IMR-90 (cell line): Measurements from ENCODE around the gene CIZ1. TPM values are rescaled to one million over a fixed set of nuclear protein-coding genes. Genes with fewer than 3 reads are reported as not detected.
A peak's percentile ranks its signal among the peaks of the same experiment; 100 is the strongest.

Source experiments
- ATAC-seq: fragments of 200-7000 bp; cut with Tn5 transposase; 2 replicates; pipeline ENCODE4 v1.9.1; 2020; ENCODE audit warnings: low read depth, mild to moderate bottlenecking, moderate library complexity
- BruUV-seq: library from RNA; stranded (reverse); fragments of 400-500 nt; replicated peaks from 2 replicates; lab custom pipeline; 2021; lab: Mats Ljungman, UMichigan
- CTCF ChIA-PET: fragments of 300-600 bp; formaldehyde crosslinking; extraction: SDS; loops from one replicate; lab custom pipeline; 2021; ENCODE audit warnings: antibody characterized with exemption; lab: Yijun Ruan, JAX
- POLR2A ChIA-PET: fragments of 300-600 bp; sonication (Branson Sonifier 250); formaldehyde crosslinking; loops from one replicate; lab custom pipeline; 2022; ENCODE audit warnings: antibody characterized with exemption; ENCODE audit not compliant: unreplicated experiment; lab: Charles Lee
- DNase-seq: peaks from one replicate; pipeline ENCODE4 v3.0.0; 2013
- H2AFZ ChIP-seq: replicated peaks from 2 replicates; pipeline ENCODE3; 2013; ENCODE audit warnings: low read length, mild to moderate bottlenecking; ENCODE audit not compliant: poor library complexity
- H2AK5ac ChIP-seq: 2 replicates; pipeline ENCODE4 v1.6.1; 2013; ENCODE audit warnings: low read depth, low read length, inconsistent platforms
- H2AK9ac ChIP-seq: replicated peaks from 2 replicates; pipeline ENCODE3; 2013; ENCODE audit warnings: mild to moderate bottlenecking, low read depth, low read length, moderate library complexity; ENCODE audit not compliant: poor library complexity
- H2BK120ac ChIP-seq: 2 replicates; pipeline ENCODE4 v1.6.1; 2013; ENCODE audit warnings: low read depth, low read length, inconsistent platforms
- H2BK15ac ChIP-seq: 3 replicates; pipeline ENCODE4 v1.6.1; 2013; ENCODE audit warnings: low read depth, low read length, inconsistent platforms
- H2BK20ac ChIP-seq: 2 replicates; pipeline ENCODE4 v1.6.1; 2013; ENCODE audit warnings: low read depth, mild to moderate bottlenecking, inconsistent platforms, low read length, moderate library complexity
- H2BK5ac ChIP-seq: 2 replicates; pipeline ENCODE4 v1.6.1; 2013; ENCODE audit warnings: mild to moderate bottlenecking, low read depth, low read length, inconsistent platforms; ENCODE audit not compliant: poor library complexity, severe bottlenecking
- H3K14ac ChIP-seq: replicated peaks from 2 replicates; pipeline ENCODE4 v1.6.1; 2013; ENCODE audit warnings: low read depth, low read length, inconsistent platforms
- H3K18ac ChIP-seq: 2 replicates; pipeline ENCODE4 v1.6.1; 2013; ENCODE audit warnings: low read depth, low read length, control low read depth
- H3K23ac ChIP-seq: 2 replicates; pipeline ENCODE4 v1.6.1; 2013; ENCODE audit warnings: low read depth, low read length, inconsistent platforms
- H3K27ac ChIP-seq: 2 replicates; pipeline ENCODE4 v1.5.1; 2013; ENCODE audit warnings: mild to moderate bottlenecking, control low read depth, low read length; ENCODE audit not compliant: insufficient read depth
- H3K27me3 ChIP-seq: 2 replicates; pipeline ENCODE4 v1.6.1; 2013; ENCODE audit warnings: low read length; ENCODE audit not compliant: control insufficient read depth, insufficient read depth
- H3K36me3 ChIP-seq: 2 replicates; pipeline ENCODE4 v1.6.1; 2013; ENCODE audit warnings: low read length, mixed read lengths; ENCODE audit not compliant: control insufficient read depth, insufficient read depth
- H3K4ac ChIP-seq: 2 replicates; pipeline ENCODE4 v1.6.1; 2013; ENCODE audit warnings: low read depth, low read length, inconsistent platforms
- H3K4me1 ChIP-seq: 2 replicates; pipeline ENCODE4 v1.6.1; 2013; ENCODE audit warnings: low read length, mixed read lengths; ENCODE audit not compliant: control insufficient read depth, insufficient read depth
- H3K4me2 ChIP-seq: 2 replicates; pipeline ENCODE4 v1.6.1; 2013; ENCODE audit warnings: low read depth, mild to moderate bottlenecking, control low read depth, low read length, moderate library complexity
- H3K4me3 ChIP-seq: 2 replicates; pipeline ENCODE4 v1.5.1; 2013; ENCODE audit warnings: low read depth, mild to moderate bottlenecking, control low read depth, low read length, moderate library complexity; ENCODE audit not compliant: insufficient read depth
- H3K56ac ChIP-seq: 2 replicates; pipeline ENCODE4 v1.6.1; 2013; ENCODE audit warnings: low read length, inconsistent platforms; ENCODE audit not compliant: insufficient read depth; ENCODE audit errors: extremely low read depth
- H3K79me1 ChIP-seq, 2 experiments: 2 replicates each; pipeline ENCODE4 v1.6.1; 2013; ENCODE audit warnings: low read length in 2 of 2, inconsistent platforms in 1 of 2, low read depth in 1 of 2
- H3K9ac ChIP-seq: 2 replicates; pipeline ENCODE4 v1.6.1; 2013; ENCODE audit warnings: low read depth, low read length, control low read depth
- H3K9me1 ChIP-seq: 2 replicates; pipeline ENCODE4 v1.6.1; 2013; ENCODE audit warnings: low read length, inconsistent platforms; ENCODE audit not compliant: insufficient read depth
- H3K9me3 ChIP-seq: 2 replicates; pipeline ENCODE4 v1.6.1; 2013; ENCODE audit warnings: low read length; ENCODE audit not compliant: control insufficient read depth, insufficient read depth
- H4K20me1 ChIP-seq: 2 replicates; pipeline ENCODE4 v1.6.1; 2013; ENCODE audit warnings: low read length, inconsistent platforms; ENCODE audit not compliant: insufficient read depth
- H4K5ac ChIP-seq: 2 replicates; pipeline ENCODE4 v1.6.1; 2013; ENCODE audit warnings: mild to moderate bottlenecking, low read depth, low read length, control low read depth
- H4K8ac ChIP-seq, 2 experiments: 2 replicates each; pipeline ENCODE4 v1.6.1; 2013; ENCODE audit warnings: low read depth in 2 of 2, low read length in 2 of 2, control low read depth in 1 of 2, inconsistent platforms in 1 of 2
- H4K91ac ChIP-seq: 2 replicates; pipeline ENCODE4 v1.6.1; 2013; ENCODE audit warnings: low read depth, low read length, inconsistent platforms; ENCODE audit not compliant: insufficient read depth
- BHLHE40 ChIP-seq: fragments of 150-350 bp; IDR thresholded peaks from 2 replicates; pipeline ENCODE4 v1.6.1; 2016; ENCODE audit warnings: mild to moderate bottlenecking, low read depth, low read length
- CEBPB ChIP-seq: IDR thresholded peaks from 2 replicates; pipeline ENCODE4 v1.6.1; 2012; ENCODE audit warnings: low read depth, low read length, improper control_type of control experiment
- CTCF ChIP-seq: conservative IDR thresholded peaks from 2 replicates; pipeline ENCODE4 v1.5.1; 2012; ENCODE audit warnings: mild to moderate bottlenecking, low read depth, low read length, improper control_type of control experiment
- FOS ChIP-seq: fragments of 150-350 bp; IDR thresholded peaks from 2 replicates; pipeline ENCODE4 v1.6.1; 2016; ENCODE audit warnings: low read depth, low read length
- MAFK ChIP-seq: IDR thresholded peaks from 2 replicates; pipeline ENCODE4 v1.6.1; 2012; ENCODE audit warnings: low read depth, low read length, improper control_type of control experiment
- MAZ ChIP-seq: IDR thresholded peaks from 2 replicates; pipeline ENCODE4 v1.6.1; 2012; ENCODE audit warnings: low read depth, mild to moderate bottlenecking, low read length, improper control_type of control experiment, moderate library complexity, borderline replicate concordance
- MXI1 ChIP-seq: IDR thresholded peaks from 2 replicates; pipeline ENCODE4 v1.6.1; 2012; ENCODE audit warnings: low read depth, mild to moderate bottlenecking, low read length, moderate library complexity, borderline replicate concordance
- NFE2L2 ChIP-seq: fragments of 150-350 bp; IDR thresholded peaks from 2 replicates; pipeline ENCODE4 v1.6.1; 2016; ENCODE audit warnings: low read depth, mild to moderate bottlenecking, low read length
- POLR2A ChIP-seq: IDR thresholded peaks from 2 replicates; pipeline ENCODE4 v1.6.1; 2012; ENCODE audit warnings: mild to moderate bottlenecking, low read depth, low read length
- RAD21 ChIP-seq: IDR thresholded peaks from 2 replicates; pipeline ENCODE4 v1.6.1; 2012; ENCODE audit warnings: low read length, improper control_type of control experiment
- RCOR1 ChIP-seq: IDR thresholded peaks from 2 replicates; pipeline ENCODE4 v1.6.1; 2012; ENCODE audit warnings: mild to moderate bottlenecking, low read length, improper control_type of control experiment; ENCODE audit not compliant: insufficient replicate concordance
- RFX5 ChIP-seq: IDR thresholded peaks from 2 replicates; pipeline ENCODE4 v1.8.0; 2012; ENCODE audit warnings: low read depth, mild to moderate bottlenecking, low read length, moderate library complexity
- USF2 ChIP-seq: fragments of 150-350 bp; IDR thresholded peaks from 2 replicates; pipeline ENCODE4 v1.6.1; 2017; ENCODE audit warnings: mild to moderate bottlenecking, antibody characterized with exemption, low read length, low read depth
- WGBS, 2 experiments: methylation state at CpG; one replicate each; pipeline versions ENCODE4 v1.1.5 to v1.1.7; 2013; ENCODE audit warnings: missing lambda C conversion rate in 2 of 2; ENCODE audit not compliant: insufficient read length in 1 of 2; ENCODE audit errors: extremely low coverage in 2 of 2; 5-methylcytosine and 5-hydroxymethylcytosine counted together
- dilution Hi-C: fragments of 300-500 bp; cut with HindIII; formaldehyde crosslinking; loops from one replicate; pipeline ENCODE4 v1.14.3; 2018; ENCODE audit warnings: low sequenced_read_pairs; ENCODE audit not compliant: unreplicated experiment
- in situ Hi-C: fragments of 300-500 bp; cut with MboI; formaldehyde crosslinking; loops from 3 replicates; pipeline ENCODE4 v1.14.3; 2019; ENCODE audit warnings: low sequenced_read_pairs, inconsistent platforms, mixed read lengths
- intact Hi-C: fragments of 100-400 bp; cut with micrococcal nuclease; formaldehyde crosslinking; loops from 2 replicates; pipeline ENCODE4 v1.10.0; 2022
- polyA plus RNA-seq, 3 experiments: library from polyadenylated mRNA; depleted of rRNA; stranded (reverse); fragments of >200 nt; gene quantifications; 2 replicates each; pipeline ENCODE4 v1.2.3, GENCODE V29; 2012; ENCODE audit warnings: low replicate concordance in 1 of 3
- total RNA-seq: library from RNA; depleted of rRNA; stranded (reverse); fragments of >200 nt; gene quantifications from 2 replicates; pipeline ENCODE4 v1.2.3, GENCODE V29; 2012
- TF ChIP-seq, protein P1 (sequence below): fragments of 150-350 bp; IDR thresholded peaks from 2 replicates; pipeline ENCODE4 v1.6.1; 2016; ENCODE audit warnings: low read depth, mild to moderate bottlenecking, low read length, moderate library complexity, borderline replicate concordance

The CIZ1 gene
- total and polyA plus RNA-seq, 2 of the 4 experiments (the other 2 are of a cell fraction): 13.8 to 51.9 TPM

GRCh38 chr9:128218172-128218517 lies 26.8 kb upstream of the CIZ1 start:
- TF ChIP-seq USF2 (no peak), BHLHE40 (no peak), FOS (no peak), RAD21 (no peak), CEBPB (no peak), MXI1 (no peak), MAFK (no peak), POLR2A (no peak), MAZ (no peak), CTCF (no peak), RFX5 (no peak), NFE2L2 (no peak), RCOR1 (no peak)
- TF ChIP-seq, protein P1, sequence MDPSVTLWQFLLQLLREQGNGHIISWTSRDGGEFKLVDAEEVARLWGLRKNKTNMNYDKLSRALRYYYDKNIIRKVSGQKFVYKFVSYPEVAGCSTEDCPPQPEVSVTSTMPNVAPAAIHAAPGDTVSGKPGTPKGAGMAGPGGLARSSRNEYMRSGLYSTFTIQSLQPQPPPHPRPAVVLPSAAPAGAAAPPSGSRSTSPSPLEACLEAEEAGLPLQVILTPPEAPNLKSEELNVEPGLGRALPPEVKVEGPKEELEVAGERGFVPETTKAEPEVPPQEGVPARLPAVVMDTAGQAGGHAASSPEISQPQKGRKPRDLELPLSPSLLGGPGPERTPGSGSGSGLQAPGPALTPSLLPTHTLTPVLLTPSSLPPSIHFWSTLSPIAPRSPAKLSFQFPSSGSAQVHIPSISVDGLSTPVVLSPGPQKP: no peak
- H3K18ac ChIP-seq: no peak overlapping the region
- H4K91ac ChIP-seq: no peak overlapping the region
- H3K4me3 ChIP-seq: no peak overlapping the region
- H2BK120ac ChIP-seq: no peak overlapping the region
- no peaks in the 10 kb centered on the region for H3K27me3 ChIP-seq
- H3K23ac ChIP-seq: no peak overlapping the region
- no peak overlapping the region for H3K27ac ChIP-seq
- ChIA-PET POLR2A (no interaction called here), CTCF (no interaction called here)
- no peak overlapping the region for H2BK15ac ChIP-seq
- H4K8ac ChIP-seq: no peak overlapping the region
- H2BK20ac ChIP-seq: no peak overlapping the region
- in situ Hi-C loops: no loop called here
- no peak overlapping the region for H3K9ac ChIP-seq
- peaks cover 19% of the 10 kb centered on the region for H3K4me1 ChIP-seq
- BruUV-seq: no TSS peak
- no peak overlapping the region for H3K56ac ChIP-seq
- no peak for DNase-seq
- no peaks in the 10 kb centered on the region for H3K9me3 ChIP-seq
- no peak overlapping the region for H4K5ac ChIP-seq
- WGBS, 2 experiments: 100% methylated on average over 3 of the region's 11 CpGs; no CpG with 5 or more reads in 1 of the 2 experiments
- H3K9me1 ChIP-seq: peaks cover 16% of the 10 kb centered on the region
- H2BK5ac ChIP-seq: no peak overlapping the region
- H3K4me2 ChIP-seq: no peak overlapping the region
- H2AK5ac ChIP-seq: no peak overlapping the region
- intact Hi-C loops: no loop called here
- H3K79me1 ChIP-seq: no peaks in the 10 kb centered on the region; a peak in 1 of 4 replicates
- H3K36me3 ChIP-seq: peaks cover 6% of the 10 kb centered on the region; the same call in 1 of the 2 replicates
- no peak overlapping the region for H2AK9ac ChIP-seq
- H3K4ac ChIP-seq: no peak overlapping the region; the same call in 1 of the 2 replicates
- H3K14ac ChIP-seq: no peak overlapping the region
- no peak for ATAC-seq
- dilution Hi-C loops: no loop called here
- peak overlapping the region; percentile 26 for H2AFZ ChIP-seq
- H4K20me1 ChIP-seq: 0 out of 2 replicates have a peak, but pooled peaks cover 4% of the 10 kb centered on the region
